ENCODE data around the gene KIAA1958. TPM values are rescaled to one million over a fixed set of nuclear protein-coding genes. Genes with fewer than 3 reads are reported as not detected.

KIAA1958 gene
- total and polyA plus RNA-seq, 10 of the 15 experiments (the other 5 are each of a cell fraction or from before 2014, with no cell fraction given) = 0.53 to 8.7 (median 4.0) TPM

GRCh38 chr9:112477330-112477729 lies 9.3 kb upstream of the KIAA1958 start:
- no peak overlapping the region for H2AFZ ChIP-seq (ENCODE audit: control insufficient read depth, low read depth, low read length)
- SMC1A ChIA-PET (ENCODE audit: uncharacterized antibody, unreplicated experiment) = interaction anchor here (0.7 to 2.1 kb wide), 3 partner anchors 8 to 13 kb away, joined by 3 to 7 read pairs (median 3); partner anchors contain the start of gene KIAA1958
- POLR2A ChIA-PET = interaction anchor here (0.6 kb wide), 1 partner anchor 17 kb away, joined by 3 read pairs; no protein-coding TSS in a partner anchor

More at GRCh38 chr9:112477330-112477729, 9.3 kb upstream of the KIAA1958 start:
- TF ChIP-seq CBX3 (IDR thresholded peaks at IDR 0.05; ENCODE audit: borderline replicate concordance, low read depth) = no peak
- TF ChIP-seq NFIC (IDR thresholded peaks at IDR 0.05; ENCODE audit: low read depth, low read length) = no peak
- no peak for TF ChIP-seq CEBPZ (IDR thresholded peaks at IDR 0.05; ENCODE audit: low read depth, low read length)
- no peak for TF ChIP-seq JUND (IDR thresholded peaks at IDR 0.05; ENCODE audit: low read depth, low read length)
- Histone ChIP-seq H3K79me2 (ENCODE audit: control insufficient read depth, insufficient read depth, low read length) (no peaks in the 10 kb centered on the region), H3K4me2 (ENCODE audit: control insufficient read depth, insufficient read depth) (no peak overlapping the region), H3K27ac (ENCODE audit: control insufficient read depth, insufficient read depth) (no peak overlapping the region), H3K4me1 (ENCODE audit: control insufficient read depth, insufficient read depth, low read length) (no peaks in the 10 kb centered on the region), H3K36me3 (ENCODE audit: control insufficient read depth in 2 of 2, insufficient read depth in 2 of 2, low read length in 1 of 2) (peaks cover 0 to 2% of the 10 kb centered on the region in 2 experiments; a peak in 1 of 4 replicates), H3K27me3 (replicated peaks in 1 of 2; ENCODE audit: control insufficient read depth in 2 of 2, insufficient read depth in 2 of 2, low read length in 1 of 2) (no peaks in the 10 kb centered on the region), H3K9me3 (replicated peaks; ENCODE audit: control insufficient read depth, insufficient read depth, low read length) (no peaks in the 10 kb centered on the region; the same call in 2 of the 3 replicates), H3K9ac (ENCODE audit: control insufficient read depth, insufficient read depth, low read length) (no peak overlapping the region), H4K20me1 (ENCODE audit: control insufficient read depth, insufficient read depth) (no peaks in the 10 kb centered on the region), H3K4me3 (no peak overlapping the region)
- no TSS peak for BruUV-seq (replicated peaks)
- ATAC-seq = no peak
- in situ Hi-C loops (cut with MboI) = no loop called here
- no peak for FAIRE-seq
- WGBS (ENCODE audit: insufficient coverage, insufficient replicate concordance, low lambda C conversion rate, missing lambda C conversion rate) = 92% methylated on average over 1 of the region's 2 CpGs
- DNase-seq (ENCODE audit: low read depth, low spot score) = no peak
- ChIA-PET RAD21 (ENCODE audit: unreplicated experiment) (interaction anchor here (0.6 kb wide), 1 partner anchor 241 kb away, joined by 3 read pairs; the partner anchor contains the start of gene INIP), CTCF (interaction anchor here (0.8 to 1.4 kb wide), 2 partner anchors 12 to 21 kb away, joined by 3 read pairs; no protein-coding TSS in a partner anchor)
- intact Hi-C loops (cut with micrococcal nuclease; ENCODE audit: unreplicated experiment) = no loop called here

Measured in GM12878 (cell line).